Measurements from ENCODE around the gene TSNAXIP1.

The TSNAXIP1 gene

DNA sequence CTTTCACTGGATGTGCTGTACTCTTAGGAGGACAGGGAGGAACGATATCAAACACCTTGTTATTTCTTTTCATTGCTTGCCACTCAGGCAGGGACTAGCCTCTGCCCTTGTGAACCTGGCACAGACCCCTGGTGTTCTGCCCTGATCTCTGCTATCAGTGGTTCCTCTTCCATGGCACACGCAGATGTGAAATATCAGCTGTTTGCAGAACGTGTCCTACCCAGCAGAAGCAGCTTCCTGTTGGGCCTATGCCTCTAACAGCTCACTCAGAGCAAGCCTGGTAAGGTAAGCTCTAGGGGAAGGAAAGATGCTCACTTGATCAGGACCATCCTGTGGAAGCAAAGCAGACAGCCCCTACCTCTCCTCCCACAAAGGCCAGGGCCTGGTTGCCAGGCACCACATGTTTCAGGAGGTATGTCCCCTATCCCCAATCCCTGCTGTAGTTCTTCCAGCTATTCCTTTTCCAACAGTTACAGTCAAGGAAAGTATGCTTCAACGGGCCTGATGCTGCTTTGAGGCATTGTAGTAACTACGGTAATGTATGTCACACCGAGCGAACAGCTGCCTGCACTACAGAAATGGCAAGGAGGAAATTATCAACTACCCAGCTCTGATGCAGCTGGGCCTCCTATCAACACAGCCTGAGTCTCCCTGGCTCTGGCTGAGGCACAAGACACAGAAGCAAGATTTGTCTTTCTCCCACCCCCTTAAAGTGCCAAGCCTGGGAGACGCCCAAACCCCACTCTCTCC is 46.3 kb upstream of the TSNAXIP1 start:
- no peak overlapping the region for H3K27ac ChIP-seq (ENCODE audit: low read length)
- no peaks in the 10 kb centered on the region; the same call in 1 of the 2 replicates for H3K36me3 ChIP-seq (replicated peaks; ENCODE audit: insufficient read depth, low read length)
- no peak overlapping the region for H3K4me3 ChIP-seq (ENCODE audit: low read length)
- no peaks in the 10 kb centered on the region for H3K9me2 ChIP-seq (replicated peaks; ENCODE audit: insufficient read depth, low read length)
- peaks cover 2% of the 10 kb centered on the region; the same call in 1 of the 2 replicates for H3K79me2 ChIP-seq (ENCODE audit: low read length)
- no peak overlapping the region for H3K9ac ChIP-seq (ENCODE audit: low read length)
- DNase-seq = no peak
- no peaks in the 10 kb centered on the region for H3F3A ChIP-seq (ENCODE audit: insufficient read depth, low read length)
- no peak for TF ChIP-seq EZH2phosphoT487 (IDR thresholded peaks at IDR 0.05; ENCODE audit: low read length)
- no peak for TF ChIP-seq EZH2 (optimal IDR thresholded peaks at IDR 0.05; ENCODE audit: low read depth, low read length)
- TF ChIP-seq, protein P1, sequence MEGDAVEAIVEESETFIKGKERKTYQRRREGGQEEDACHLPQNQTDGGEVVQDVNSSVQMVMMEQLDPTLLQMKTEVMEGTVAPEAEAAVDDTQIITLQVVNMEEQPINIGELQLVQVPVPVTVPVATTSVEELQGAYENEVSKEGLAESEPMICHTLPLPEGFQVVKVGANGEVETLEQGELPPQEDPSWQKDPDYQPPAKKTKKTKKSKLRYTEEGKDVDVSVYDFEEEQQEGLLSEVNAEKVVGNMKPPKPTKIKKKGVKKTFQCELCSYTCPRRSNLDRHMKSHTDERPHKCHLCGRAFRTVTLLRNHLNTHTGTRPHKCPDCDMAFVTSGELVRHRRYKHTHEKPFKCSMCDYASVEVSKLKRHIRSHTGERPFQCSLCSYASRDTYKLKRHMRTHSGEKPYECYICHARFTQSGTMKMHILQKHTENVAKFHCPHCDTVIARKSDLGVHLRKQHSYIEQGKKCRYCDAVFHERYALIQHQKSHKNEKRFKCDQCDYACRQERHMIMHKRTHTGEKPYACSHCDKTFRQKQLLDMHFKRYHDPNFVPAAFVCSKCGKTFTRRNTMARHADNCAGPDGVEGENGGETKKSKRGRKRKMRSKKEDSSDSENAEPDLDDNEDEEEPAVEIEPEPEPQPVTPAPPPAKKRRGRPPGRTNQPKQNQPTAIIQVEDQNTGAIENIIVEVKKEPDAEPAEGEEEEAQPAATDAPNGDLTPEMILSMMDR (IDR thresholded peaks at IDR 0.05; ENCODE audit: low read length) = no peak
- no peaks in the 10 kb centered on the region for H3K9me3 ChIP-seq (replicated peaks; ENCODE audit: insufficient read depth, low read length)
- H3K4me2 ChIP-seq (ENCODE audit: low read depth, low read length) = no peak overlapping the region
- H3K4me1 ChIP-seq (ENCODE audit: low read length) = 0 out of 2 replicates have a peak, but pooled peaks cover 4% of the 10 kb centered on the region
- H3K27me3 ChIP-seq (replicated peaks; ENCODE audit: insufficient read depth, low read length) = no peaks in the 10 kb centered on the region
- H4K20me1 ChIP-seq (ENCODE audit: insufficient read depth, low read length) = no peaks in the 10 kb centered on the region
- H2AFZ ChIP-seq (ENCODE audit: low read length) = no peak overlapping the region

DNA sequence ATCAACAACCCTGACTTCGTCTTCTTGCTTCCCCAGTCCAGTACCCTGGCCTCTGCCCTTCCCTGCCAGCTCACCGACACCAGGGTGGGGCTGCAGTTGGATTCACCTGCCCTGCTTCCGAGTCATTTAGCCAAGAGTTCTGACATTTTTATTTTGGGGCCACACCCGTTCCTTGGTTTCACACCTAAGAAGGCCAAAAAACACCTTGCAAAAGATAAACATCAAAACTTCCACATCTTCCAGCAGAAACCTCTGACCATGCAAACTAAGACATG is 45.8 kb upstream of the TSNAXIP1 start:
- TF ChIP-seq EZH2phosphoT487 (IDR thresholded peaks at IDR 0.05; ENCODE audit: low read length) = no peak
- TF ChIP-seq EZH2 (optimal IDR thresholded peaks at IDR 0.05; ENCODE audit: low read depth, low read length) = no peak
- TF ChIP-seq, protein P1 (IDR thresholded peaks at IDR 0.05; ENCODE audit: low read length) = no peak
- Histone ChIP-seq H3K36me3 (replicated peaks; ENCODE audit: insufficient read depth, low read length) (no peaks in the 10 kb centered on the region; the same call in 1 of the 2 replicates), H3K4me1 (ENCODE audit: low read length) (0 out of 2 replicates have a peak, but pooled peaks cover 3% of the 10 kb centered on the region), H3K9me3 (replicated peaks; ENCODE audit: insufficient read depth, low read length) (no peaks in the 10 kb centered on the region), H3K4me3 (ENCODE audit: low read length) (no peak overlapping the region), H3K9me2 (replicated peaks; ENCODE audit: insufficient read depth, low read length) (no peaks in the 10 kb centered on the region), H3K9ac (ENCODE audit: low read length) (no peak overlapping the region), H3K79me2 (ENCODE audit: low read length) (peaks cover 2% of the 10 kb centered on the region; the same call in 1 of the 2 replicates), H2AFZ (ENCODE audit: low read length) (no peak overlapping the region), H3K27ac (ENCODE audit: low read length) (no peak overlapping the region), H3K27me3 (replicated peaks; ENCODE audit: insufficient read depth, low read length) (no peaks in the 10 kb centered on the region), H4K20me1 (ENCODE audit: insufficient read depth, low read length) (no peaks in the 10 kb centered on the region), H3F3A (ENCODE audit: insufficient read depth, low read length) (no peaks in the 10 kb centered on the region), H3K4me2 (ENCODE audit: low read depth, low read length) (no peak overlapping the region)
- DNase-seq = no peak

DNA sequence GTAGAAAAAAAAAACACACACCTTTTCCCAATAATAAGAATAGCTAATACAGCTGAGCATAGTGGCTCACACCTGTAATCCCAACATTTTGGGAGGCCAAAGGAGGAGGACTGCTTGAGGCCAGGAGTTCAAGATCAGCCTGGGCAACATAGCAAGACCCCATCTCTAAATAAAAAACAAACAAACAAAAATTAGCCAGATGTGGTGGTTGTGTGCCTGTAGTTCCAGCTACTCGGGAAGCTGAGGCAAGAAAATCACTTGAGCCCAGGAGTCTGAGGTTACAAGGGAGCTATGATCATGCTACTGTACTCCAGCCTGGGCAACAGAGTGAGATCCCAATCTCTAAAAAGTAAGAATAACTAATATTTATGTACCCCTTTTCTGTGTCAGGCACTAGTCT is 44.8 kb upstream of the TSNAXIP1 start:
- H3K27ac ChIP-seq (ENCODE audit: low read length) = no peak overlapping the region
- H3K9me3 ChIP-seq (replicated peaks; ENCODE audit: insufficient read depth, low read length) = no peaks in the 10 kb centered on the region
- no peak for DNase-seq
- H3K27me3 ChIP-seq (replicated peaks; ENCODE audit: insufficient read depth, low read length) = no peaks in the 10 kb centered on the region
- no peak overlapping the region for H2AFZ ChIP-seq (ENCODE audit: low read length)
- H3K36me3 ChIP-seq (replicated peaks; ENCODE audit: insufficient read depth, low read length) = no peaks in the 10 kb centered on the region; the same call in 1 of the 2 replicates
- H3K4me1 ChIP-seq (ENCODE audit: low read length) = no peaks in the 10 kb centered on the region
- no peaks in the 10 kb centered on the region for H3F3A ChIP-seq (ENCODE audit: insufficient read depth, low read length)
- H3K79me2 ChIP-seq (ENCODE audit: low read length) = peaks cover 2% of the 10 kb centered on the region; the same call in 1 of the 2 replicates
- no peak overlapping the region for H3K4me2 ChIP-seq (ENCODE audit: low read depth, low read length)
- no peaks in the 10 kb centered on the region for H4K20me1 ChIP-seq (ENCODE audit: insufficient read depth, low read length)
- TF ChIP-seq EZH2 (optimal IDR thresholded peaks at IDR 0.05; ENCODE audit: low read depth, low read length) = no peak
- no peak for TF ChIP-seq EZH2phosphoT487 (IDR thresholded peaks at IDR 0.05; ENCODE audit: low read length)
- TF ChIP-seq, protein P1 (IDR thresholded peaks at IDR 0.05; ENCODE audit: low read length) = no peak
- H3K4me3 ChIP-seq (ENCODE audit: low read length) = no peak overlapping the region
- H3K9me2 ChIP-seq (replicated peaks; ENCODE audit: insufficient read depth, low read length) = no peaks in the 10 kb centered on the region
- H3K9ac ChIP-seq (ENCODE audit: low read length) = no peak overlapping the region
